ENCODE results near the gene AKAP8.
"Not testable (repeated sequence)": the region's sequence is repeated elsewhere in the genome, so short reads cannot be mapped to it uniquely, and the experiment has no call there.

Gene AKAP8

DNA sequence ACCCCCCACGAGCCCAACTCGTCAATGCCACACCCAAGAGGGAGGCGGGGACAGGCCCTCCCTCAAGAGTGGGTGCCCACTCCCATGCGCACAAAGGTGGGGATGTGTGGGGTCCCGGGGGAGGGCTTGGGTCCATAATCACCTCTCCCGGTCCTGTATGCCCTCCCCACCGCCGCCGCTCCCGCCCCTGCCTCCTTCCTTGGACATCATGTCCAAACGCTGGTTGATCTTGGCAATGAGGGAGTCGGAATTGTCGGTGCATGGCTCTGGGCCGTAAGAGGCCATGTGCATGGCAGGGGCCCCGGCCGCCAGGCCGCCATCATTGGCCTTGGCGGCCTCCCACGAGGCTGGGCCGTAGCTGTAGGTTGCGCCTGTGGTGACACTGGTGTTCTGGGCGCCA lies 5.9 kb downstream of the AKAP8 start:
- no peak for DNase-seq (ENCODE audit: low read depth in 2 of 2)

DNA sequence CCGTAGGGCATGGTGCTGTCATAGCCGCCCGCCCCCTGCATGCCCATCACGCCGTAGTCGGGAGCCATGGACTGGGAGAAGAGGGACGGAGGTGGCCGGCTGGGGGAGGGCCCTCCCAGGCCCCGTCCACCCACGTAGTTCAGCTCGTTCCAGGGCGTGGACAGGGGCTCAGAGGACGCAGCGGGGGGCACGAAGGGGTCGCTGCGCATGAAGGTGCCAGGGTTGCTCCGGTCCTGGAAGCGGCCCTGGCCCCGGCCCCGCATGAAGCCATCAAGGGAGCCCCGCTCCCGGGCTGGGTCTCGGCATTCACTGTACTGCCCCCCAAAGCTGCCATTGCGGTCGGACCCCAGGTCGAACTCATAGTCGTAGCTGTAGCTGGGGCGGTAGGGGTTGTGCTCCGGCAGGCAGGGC lies 6.7 kb downstream of the AKAP8 start:
- no peak for DNase-seq (ENCODE audit: low read depth in 2 of 2)

DNA sequence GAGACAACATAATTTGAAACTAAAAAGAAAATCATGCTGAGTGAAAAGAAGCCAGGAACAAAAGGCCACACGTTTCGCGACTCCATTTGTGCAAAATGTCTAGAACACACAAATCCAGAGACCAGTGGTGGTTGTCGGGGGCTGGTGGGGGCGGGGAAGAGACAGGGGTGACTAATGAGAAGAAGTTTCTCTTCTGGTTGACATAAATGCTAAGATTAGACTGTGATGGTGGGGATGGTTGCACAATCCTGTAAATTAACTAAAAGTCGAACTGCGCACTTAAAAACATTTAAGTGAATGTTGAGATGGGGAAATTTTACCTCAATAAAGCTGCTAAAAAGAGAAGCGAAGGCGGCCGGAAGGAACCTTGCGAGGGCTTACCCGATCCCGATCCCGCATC lies 7.1 kb downstream of the AKAP8 start:
- no peak for DNase-seq (ENCODE audit: low read depth in 2 of 2)

DNA sequence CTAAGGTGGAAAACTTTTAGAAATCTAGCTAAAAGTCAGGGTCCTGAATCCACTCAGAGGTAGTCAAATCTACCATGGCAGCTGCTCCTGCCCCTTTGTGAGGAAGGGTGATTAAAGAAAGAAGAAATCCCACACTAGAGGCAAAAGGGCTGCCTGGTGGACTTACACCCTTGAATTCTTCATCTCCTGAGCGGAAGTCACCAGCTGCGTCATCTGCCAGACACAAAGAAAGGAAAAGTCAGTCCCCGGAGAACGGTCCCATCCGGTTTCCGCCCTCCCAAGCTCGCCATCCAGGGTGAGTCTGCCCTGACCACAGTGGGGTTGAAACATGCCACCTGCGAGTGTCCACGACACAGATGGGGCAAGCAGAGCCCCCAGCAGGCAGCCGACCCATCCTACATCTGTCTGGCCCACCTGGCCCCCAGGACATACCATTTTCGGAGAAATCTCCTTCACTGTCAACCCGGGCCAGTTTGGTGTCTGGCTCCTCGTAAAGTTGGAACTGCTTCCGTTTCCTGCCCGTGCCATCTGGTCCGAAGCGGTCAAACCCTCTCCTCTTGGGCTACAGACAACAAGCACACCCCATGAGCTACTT lies 7.7 kb downstream of the AKAP8 start:
- DNase-seq (ENCODE audit: low read depth in 2 of 2), result no peak

DNA sequence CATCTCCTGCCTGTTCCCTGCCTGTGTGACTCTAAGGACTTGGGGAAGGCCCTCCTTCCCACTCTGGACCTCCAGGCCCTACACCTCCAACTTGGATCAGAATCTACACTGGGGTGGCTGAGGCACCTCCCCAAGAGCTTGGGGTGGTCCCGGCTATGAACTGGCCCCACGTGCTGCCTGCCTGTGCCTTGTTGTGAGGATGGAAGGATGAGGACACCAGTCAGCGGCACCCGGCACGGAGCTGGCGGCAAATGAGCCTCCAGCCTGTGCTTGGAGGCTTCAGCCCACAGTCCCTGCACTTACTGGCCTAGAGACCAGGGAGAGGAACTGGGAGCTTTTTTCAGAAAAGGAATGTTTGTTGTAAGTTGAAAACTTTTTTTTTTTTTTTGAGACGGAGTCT lies 8.5 kb downstream of the AKAP8 start:
- DNase-seq (ENCODE audit: low read depth in 2 of 2), result no peak

DNA sequence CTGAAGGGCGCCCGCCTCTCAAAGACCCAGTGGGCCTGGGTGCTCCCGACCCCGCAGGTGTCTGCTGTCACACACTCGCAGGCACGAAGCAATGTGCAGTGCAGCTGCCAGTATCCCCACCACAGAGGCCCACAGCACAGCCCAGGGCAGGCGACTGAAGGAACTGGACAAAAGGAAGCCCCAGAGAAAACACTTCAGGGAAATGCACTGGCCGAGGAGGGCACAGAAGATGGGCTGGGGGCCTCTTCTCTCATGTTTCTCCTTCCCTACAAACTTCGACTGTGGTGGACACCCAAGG lies 10.0 kb downstream of the AKAP8 start:
- DNase-seq (ENCODE audit: low read depth in 2 of 2), result no peak

DNA sequence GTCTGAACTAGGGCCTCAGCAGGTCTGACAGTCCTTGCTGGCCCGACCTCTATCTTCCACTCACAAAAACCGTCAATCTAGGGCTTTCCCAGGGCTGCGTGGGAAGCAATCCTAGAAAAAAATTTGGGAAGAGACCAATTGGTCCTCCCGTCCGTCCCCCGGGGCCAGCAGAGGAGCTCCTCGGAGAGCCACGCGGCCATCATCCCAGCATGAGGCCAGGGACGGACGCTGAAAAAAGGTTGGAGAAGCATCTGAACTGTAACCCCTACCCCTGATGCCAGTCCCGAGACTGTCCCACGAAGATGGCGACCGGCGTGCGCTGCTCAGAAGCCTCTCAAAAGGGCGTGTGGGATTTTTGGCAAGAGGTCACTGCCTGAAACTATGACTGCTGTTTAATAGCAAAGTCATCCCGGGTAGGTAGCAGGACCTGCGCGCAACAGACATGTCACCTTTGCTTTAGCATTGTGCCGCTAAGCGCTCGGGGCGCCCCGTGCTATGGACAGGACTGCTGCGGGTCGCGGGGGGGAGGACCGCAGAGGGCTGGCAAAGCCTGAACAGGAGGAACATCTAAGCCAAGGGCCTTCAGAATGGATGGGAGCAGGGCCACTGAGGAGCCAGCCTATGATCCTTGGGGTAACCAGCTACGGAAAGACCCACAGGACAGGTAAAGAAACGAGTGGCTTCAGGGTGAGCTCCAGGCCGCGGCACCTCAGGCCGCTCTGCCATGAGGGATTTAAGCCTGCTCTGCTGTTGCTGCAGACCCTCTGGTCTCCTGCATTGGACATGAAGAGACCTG lies 10.6 kb downstream of the AKAP8 start:
- no peak for DNase-seq (ENCODE audit: low read depth in 2 of 2)

DNA sequence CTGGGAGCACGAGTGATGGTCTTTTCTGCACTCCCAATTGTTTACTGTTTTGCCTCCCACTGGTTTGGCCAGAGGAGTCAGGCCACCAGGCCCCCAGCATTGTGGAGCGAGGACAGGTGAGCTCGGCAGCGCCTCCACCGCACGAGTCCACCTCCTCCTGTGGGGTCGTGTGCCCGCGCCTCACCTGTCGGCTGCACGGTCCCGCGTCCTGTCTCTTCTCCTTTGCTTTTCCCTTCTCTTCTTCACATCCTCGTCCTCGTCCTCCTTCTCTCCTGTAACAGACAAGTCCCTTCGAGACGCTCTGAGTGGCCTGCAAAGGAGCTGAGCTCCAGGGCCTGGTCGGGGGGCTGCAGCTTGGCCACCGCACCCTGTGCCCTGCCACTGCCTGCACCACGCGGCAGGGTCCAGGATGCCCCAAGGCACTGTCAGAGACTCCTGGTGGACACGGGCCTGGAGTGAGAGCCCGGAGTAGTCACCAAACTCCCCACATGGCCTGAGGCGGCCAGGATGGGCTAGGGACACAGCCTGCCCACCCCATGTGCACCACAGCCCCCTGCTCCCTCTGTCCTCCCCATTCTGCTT lies 11.4 kb downstream of the AKAP8 start:
- no peak for DNase-seq (ENCODE audit: low read depth in 2 of 2)

DNA sequence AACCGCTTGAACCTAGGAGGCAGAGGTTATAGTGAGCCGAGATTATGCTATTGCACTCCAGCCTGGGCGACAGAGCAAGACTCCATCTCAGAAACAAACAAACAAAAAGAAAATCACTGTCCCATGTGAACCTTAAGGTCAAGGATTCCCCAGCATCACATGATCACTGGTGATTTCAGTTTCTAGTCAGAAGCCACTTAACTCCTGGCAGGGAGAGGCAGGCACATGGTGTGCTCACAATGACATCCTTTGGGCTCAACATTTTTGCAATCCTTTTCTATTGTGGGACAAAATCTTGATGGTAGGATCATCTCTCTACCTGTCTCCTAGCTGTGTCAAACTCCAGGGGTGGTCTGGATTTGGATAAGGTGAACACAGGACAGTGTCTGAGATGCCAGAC lies 12.1 kb downstream of the AKAP8 start:
- no peak for DNase-seq (ENCODE audit: low read depth in 2 of 2)

DNA sequence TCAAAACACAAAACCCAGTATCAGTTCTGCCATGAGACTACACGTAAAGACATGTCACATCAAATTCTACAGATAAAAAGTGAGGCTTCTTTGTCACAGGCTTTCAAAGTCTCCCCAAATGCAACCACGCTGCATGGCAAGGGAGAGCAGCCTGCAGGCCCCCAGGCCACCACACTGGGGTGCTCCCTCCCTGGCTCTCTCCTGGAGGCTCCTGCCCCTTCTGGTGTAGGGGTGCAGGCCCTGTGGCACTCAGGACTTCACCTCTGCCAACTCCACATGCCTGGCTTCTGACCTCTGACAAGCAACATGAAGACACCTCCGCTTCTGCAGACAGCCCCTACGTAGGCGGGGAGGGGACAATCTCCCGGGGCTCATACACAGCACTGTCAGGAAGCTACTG lies 14.3 kb downstream of the AKAP8 start:
- no peak for DNase-seq (ENCODE audit: low read depth in 2 of 2)

DNA sequence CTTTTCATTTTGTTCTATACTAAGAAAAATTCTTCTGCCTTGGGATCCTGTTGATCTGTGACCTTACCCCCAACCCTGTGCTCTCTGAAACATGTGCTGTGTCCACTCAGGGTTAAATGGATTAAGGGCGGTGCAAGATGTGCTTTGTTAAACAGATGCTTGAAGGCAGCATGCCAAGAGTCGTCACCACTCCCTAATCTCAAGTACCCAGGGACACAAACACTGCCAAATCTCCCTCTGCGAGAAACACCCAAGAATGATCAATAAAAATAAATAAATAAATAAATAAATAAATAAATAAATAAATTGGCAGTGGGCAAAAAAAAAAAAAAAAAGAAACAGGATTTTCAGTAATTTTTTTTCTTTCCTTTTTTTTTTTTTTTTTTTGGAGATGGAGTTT lies 15.8 kb downstream of the AKAP8 start:
- not testable (repeated sequence) for DNase-seq (ENCODE audit: low read depth in 2 of 2)

DNA sequence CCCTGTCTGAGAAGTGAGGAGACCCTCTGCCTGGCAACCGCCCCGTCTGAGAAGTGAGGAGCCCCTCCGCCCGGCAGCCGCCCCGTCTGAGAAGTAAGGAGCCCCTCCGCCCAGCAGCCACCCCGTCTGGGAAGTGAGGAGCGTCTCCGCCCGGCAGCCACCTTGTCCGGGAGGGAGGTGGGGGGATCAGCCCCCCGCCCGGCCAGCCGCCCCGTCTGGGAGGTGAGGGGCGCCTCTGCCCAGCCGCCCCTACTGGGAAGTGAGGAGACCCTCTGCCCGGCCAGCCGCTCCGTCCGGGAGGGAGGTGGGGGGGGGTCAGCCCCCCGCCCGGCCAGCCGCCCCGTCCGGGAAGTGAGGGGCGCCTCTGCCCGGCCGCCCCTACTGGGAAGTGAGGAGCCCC lies 16.5 kb downstream of the AKAP8 start:
- DNase-seq (ENCODE audit: low read depth in 2 of 2), result not testable (repeated sequence)

DNA sequence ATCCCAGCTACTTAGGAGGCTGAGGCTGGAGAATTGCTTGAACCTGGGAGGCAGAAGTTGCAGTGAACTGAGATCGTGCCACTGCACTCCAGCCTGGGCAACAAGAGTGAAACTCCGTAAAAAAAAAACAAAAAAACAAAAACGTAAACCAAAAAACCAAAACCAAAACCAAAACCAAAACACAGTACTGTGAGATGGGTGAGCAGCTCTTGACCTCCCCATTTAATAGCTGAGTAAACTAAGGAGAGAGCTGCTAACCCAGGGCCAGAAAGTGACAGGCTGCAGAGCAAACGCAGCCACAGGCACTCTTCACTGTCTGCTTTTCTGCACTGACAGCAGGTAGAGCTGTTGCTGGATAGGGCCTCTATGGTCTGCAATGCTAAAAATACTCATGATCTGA lies 19.6 kb downstream of the AKAP8 start:
- not testable (repeated sequence) for DNase-seq (ENCODE audit: low read depth in 2 of 2)

DNA sequence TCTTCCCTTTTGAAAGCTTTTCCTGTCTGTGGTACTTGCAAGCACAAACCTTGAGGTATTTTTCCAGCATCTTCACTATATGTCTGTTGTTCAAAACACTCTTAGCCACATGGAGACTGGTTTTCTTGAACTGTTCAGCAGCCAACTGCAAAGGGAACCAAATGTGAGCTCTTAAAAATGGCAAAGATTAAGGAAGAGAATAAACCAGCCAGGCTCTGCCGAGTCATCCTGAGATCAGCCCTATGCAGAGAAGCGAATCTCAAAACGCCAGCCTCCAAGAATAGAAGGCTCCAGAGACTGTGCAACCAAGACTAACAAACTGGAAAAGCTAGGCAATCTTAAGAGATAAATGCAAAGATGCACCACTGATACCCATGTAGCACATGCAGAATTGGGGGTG lies 20.7 kb downstream of the AKAP8 start:
- DNase-seq (ENCODE audit: low read depth in 2 of 2), result no peak

DNA sequence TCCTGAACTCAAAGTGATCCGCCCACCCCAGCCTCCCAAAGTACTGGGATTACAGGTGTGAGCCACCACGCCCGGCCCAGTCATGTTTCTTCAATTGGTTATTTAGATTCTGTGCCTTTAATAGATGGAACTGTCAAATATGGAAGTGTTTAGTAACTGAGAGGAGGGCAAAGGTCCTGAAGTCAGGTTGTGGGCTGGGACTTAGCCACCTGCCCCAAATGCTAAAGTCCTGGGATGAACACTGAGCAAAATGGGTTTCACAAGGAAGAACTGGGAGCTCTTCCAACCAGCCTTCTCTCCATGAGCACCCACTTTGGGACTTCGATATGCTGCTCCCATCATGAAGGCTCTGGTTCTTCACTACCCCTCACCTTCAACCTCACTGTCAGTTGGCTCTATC lies 21.7 kb downstream of the AKAP8 start:
- no peak for DNase-seq (ENCODE audit: low read depth in 2 of 2)

DNA sequence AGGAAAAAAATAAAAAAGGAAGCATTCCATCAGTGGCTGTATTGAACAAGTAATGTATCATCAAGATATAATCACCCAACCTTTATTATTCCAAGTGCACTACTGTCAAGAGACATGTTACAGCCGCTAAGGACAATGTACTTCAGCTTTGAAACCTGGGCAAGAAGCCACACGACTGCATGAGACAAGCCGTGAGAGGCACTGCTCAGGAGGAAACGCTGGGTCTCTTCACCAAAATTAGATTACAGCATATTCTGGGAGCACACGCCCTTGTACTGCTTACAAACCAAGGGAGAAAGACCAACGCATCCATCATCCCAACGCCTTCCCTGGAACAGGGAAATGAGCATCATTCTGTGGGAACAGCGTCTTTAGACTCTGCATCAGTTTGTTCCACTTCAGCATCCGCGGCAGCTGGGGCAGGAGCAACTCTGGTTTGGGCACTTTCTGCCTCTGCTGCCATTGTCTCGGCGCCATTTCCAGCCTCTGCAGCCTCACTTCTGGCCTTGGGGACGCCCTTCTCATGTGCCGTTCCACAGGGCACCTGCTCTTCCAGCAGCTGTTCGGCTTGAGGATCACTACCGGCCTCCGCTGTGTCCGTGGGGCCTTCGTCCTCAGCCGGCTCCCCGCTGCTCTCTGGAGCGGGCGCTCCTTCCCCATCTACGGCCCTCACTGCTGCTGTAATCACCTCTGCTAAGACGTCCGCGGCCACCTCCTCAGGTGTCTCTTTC lies 24.9 kb downstream of the AKAP8 start:
- no peak for DNase-seq (ENCODE audit: low read depth in 2 of 2)

DNA sequence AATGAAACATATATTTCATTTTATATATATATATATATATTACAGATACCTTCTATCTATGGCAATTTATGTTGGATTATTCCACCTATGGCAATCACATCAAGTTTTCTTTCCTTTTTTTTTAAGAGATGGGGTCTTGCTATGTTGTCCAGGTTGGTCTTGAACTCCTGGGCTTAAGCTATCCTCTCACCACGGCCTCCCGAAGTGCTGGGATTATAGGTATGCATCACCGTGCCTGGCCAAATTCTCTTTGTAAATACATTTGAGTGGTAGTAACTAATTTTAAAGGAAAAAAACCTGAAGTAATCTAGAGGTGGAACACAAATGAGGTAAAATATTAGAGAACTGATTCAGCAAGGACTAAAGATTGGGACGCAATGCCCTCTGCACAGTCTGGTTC lies 25.7 kb downstream of the AKAP8 start:
- no peak for DNase-seq (ENCODE audit: low read depth in 2 of 2)

DNA sequence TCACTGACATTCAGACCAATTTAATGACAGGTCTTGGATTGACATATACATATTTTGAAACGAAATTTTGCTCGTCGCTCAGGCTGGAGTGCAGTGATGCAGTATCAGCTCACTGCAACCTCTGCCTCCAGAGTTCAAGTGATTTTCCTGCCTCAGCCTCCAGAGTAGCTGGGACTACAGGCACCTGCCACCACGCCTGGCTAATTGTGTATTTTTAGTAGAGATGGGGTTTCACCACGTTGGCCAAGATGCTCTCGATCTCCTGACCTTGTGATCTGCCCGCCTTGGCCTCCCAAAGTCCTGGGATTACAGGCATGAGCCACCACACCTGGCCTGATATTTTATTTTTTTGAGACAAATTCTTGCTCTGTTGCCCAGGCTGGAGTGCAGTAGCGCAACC lies 27.1 kb downstream of the AKAP8 start:
- not testable (repeated sequence) for DNase-seq (ENCODE audit: low read depth in 2 of 2)

DNA sequence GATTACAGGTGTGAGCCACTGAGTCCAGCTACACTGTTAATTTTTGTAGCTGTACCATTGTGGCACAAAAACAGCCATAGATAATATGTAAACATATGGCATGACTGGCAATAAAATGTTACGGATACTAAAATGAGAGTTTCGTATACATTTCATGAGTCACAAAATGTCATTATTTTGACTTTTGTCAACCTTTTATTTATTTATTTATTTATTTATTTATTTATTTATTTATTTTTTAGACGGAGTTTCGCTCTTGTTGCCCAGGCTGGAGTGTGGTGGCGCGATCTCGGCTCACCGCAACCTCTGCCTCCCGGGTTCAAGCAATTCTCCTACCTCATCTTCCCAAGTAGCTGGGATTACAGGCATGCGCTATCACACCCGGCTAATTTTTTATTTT lies 38.3 kb downstream of the AKAP8 start:
- DNase-seq (ENCODE audit: low read depth in 2 of 2), result not testable (repeated sequence)

DNA sequence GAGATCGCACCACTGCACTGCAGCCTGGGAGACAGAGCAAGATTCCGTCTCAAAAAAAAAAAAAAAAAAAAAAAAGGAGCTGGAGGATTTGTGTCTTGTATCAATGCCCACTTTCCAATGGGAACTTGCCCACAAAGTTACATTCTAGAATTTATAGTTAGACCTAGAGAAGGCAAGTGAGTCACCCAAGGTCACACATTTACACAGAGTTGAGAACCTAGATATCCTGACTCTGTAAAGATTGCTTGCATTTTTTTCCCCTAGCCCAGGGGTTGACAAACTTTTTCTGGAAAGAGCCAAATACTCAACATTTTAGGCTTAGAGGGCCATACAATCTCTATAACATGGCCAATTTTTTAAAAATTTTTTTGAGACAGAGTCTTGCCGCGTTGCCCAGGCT lies 39.5 kb downstream of the AKAP8 start:
- DNase-seq (ENCODE audit: low read depth in 2 of 2), result no peak

DNA sequence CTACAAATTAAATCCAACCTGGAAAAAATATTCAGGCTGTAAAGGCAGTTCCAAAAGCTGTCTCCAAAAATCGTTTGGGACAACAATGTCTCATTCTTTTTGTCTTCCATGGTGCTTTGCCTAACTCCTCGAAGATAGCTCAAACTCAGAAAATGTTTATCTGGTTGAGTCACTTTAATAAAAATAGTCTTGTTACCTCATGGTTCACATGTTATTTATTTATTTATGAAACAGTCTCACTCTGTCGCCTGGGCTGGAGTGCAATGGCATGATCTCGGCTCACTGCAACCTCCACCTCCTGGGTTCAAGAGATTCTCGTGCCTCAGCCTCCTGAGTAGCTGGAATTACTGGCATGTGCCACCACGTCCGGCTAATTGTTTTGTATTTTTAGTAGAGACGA lies 42.4 kb downstream of the AKAP8 start:
- no peak for DNase-seq (ENCODE audit: low read depth in 2 of 2)

DNA sequence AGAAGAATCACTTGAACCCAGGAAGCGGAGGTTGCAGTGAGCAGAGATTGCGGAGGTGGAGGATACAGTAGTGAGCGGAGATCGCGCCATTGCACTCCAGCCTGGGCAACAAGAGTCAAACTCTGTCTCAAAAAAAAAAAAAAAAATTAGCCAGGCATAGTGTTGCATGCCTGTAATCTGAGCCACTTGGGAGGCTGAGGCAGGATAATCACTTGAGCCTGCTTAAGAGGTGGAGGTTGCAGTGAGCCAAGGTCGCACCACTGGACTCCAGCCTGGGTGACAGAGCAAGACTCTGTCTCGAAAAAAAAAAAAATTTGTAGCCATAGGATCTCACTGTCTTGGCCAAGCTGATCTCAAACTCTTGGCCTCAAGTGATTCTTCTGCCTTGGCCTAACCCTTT lies 43.6 kb downstream of the AKAP8 start:
- not testable (repeated sequence) for DNase-seq (ENCODE audit: low read depth in 2 of 2)

Data from stimulated activated CD8-positive, alpha-beta memory T cell treated with anti-CD3 and anti-CD28 coated beads, Interleukin-2, amount 100 ng/mL, for 1 hour (primary cell).